GM12891 (cell line): ENCODE results near the gene HSPB2.

Experiments
- PAX5 ChIP-seq: IDR thresholded peaks from 2 replicates; pipeline ENCODE4 v1.6.1; 2011; ENCODE audit warnings: low read length, moderate library complexity, mild to moderate bottlenecking; ENCODE audit not compliant: insufficient read depth, severe bottlenecking
- POLR2A ChIP-seq: IDR thresholded peaks from 2 replicates; pipeline ENCODE4 v1.6.1; 2011; ENCODE audit warnings: low read depth, low read length, control low read depth
- POLR2AphosphoS5 ChIP-seq: IDR thresholded peaks from 2 replicates; pipeline ENCODE4 v1.6.1; 2011; ENCODE audit warnings: low read depth, low read length, control low read depth
- POU2F2 ChIP-seq: IDR thresholded peaks from 2 replicates; pipeline ENCODE4 v1.6.1; 2011; ENCODE audit warnings: low read depth, mild to moderate bottlenecking, control low read depth, low read length, moderate library complexity
- SPI1 ChIP-seq: IDR thresholded peaks from 2 replicates; pipeline ENCODE4 v1.6.1; 2011; ENCODE audit warnings: low read depth, low read length, control low read depth
- TAF1 ChIP-seq: IDR thresholded peaks from 2 replicates; pipeline ENCODE4 v1.6.1; 2011; ENCODE audit warnings: low read depth, low read length, control low read depth

- no peak for TF ChIP-seq POLR2A
- no peak for TF ChIP-seq POLR2AphosphoS5
- no peak for TF ChIP-seq TAF1
- TF ChIP-seq PAX5, result no peak
- no peak for TF ChIP-seq SPI1
- TF ChIP-seq POU2F2, result no peak
These were observed 34.1 kb upstream of the HSPB2 start for GRCh38 chr11:111878385-111878848.
